Measurements from ENCODE around the gene APOBEC3F. TPM values are rescaled to one million over a fixed set of nuclear protein-coding genes. Genes with fewer than 3 reads are reported as not detected.
"Not testable (repeated sequence)": the region's sequence is repeated elsewhere in the genome, so short reads cannot be mapped to it uniquely, and the experiment has no call there.

APOBEC3F gene
- total RNA-seq, 2 experiments from 2014 or later: 20.7 to 25.0 TPM

DNA sequence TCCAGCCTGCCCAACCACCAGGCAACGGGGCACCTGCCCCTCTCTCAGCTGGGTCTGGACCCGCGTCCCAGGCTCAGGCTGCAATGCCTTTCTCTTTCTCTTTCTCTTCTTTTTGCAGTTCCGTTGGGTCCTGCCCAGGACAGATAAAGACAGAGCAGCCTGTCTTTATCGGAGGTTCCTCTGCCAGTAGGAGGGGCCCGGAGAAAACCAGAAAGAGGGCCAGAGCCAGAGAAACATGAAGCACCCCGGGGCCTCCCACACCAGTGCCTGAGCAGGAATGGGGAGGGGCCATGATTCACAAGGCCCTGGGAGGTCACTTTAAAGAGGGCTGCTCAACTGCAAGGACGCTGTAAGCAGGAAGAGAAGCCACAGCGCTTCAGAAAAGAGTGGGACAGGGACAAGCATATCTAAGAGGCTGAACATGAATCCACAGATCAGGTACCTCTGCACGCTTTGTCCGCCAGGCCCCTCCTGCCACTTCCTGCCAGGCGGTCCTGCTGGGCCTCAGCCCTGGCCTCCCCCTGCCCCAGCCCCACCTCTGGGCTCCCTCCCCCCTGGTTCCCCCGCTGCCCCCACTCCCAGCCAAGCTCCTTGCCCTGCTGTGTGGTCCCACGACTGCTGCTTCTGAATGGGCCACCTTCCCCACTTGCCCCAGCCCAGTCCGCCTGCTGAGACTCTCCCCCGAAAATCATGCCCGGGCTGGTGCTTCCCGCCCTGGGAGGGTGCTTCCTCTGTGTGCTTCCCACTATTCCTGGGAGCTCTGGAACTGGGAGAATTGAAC is 26.5 kb upstream of the APOBEC3F start, which contains the start of gene APOBEC3C:
APOBEC3C (plus strand) TSS at position 316 of the 781 bp plus-strand sequence; CDS start at position 422, 106 bp downstream.
- ATAC-seq: peak; percentile 97

GRCh38 chr22:39014723-39015121 is 25.9 kb upstream of the APOBEC3F start:
- H3K27me3 Mint-ChIP-seq; H3K9me3 Mint-ChIP-seq; intact Hi-C loops (cut with micrococcal nuclease): not testable (repeated sequence)
- CTCF ChIA-PET: interaction anchor here (1.2 to 1.6 kb wide), 2 partner anchors 9 to 145 kb away, joined by 4 to 6 read pairs; no protein-coding TSS in a partner anchor
- peak; percentile 36 for DNase-seq
- POLR2A ChIA-PET: interaction anchor here (0.7 to 1.4 kb wide), 3 partner anchors 10 to 305 kb away, joined by 3 read pairs; no protein-coding TSS in a partner anchor
- Mint-ChIP-seq H3K27ac (peak overlapping the region; percentile 97), H3K4me3 (peak overlapping the region; percentile 99), H3K4me1 (ENCODE audit: low read depth) (peaks cover 27% of the 10 kb centered on the region), H3K36me3 (ENCODE audit: low read depth) (peaks cover 18% of the 10 kb centered on the region)
- peak; percentile 31 for ATAC-seq

More for the DNA sequence above, 26.5 kb upstream of the APOBEC3F start, which contains the start of gene APOBEC3C:
- no peaks in the 10 kb centered on the region for H3K27me3 Mint-ChIP-seq
- peak within 1 kb of the TSS; percentile 97 for H3K27ac Mint-ChIP-seq
- peak within 1 kb of the TSS; percentile 99 for H3K4me3 Mint-ChIP-seq
- POLR2A ChIA-PET: interaction anchor here (0.7 to 1.4 kb wide), 2 partner anchors 11 to 23 kb away, joined by 3 read pairs; no protein-coding TSS in a partner anchor
- DNase-seq: peak; percentile 93
- no peak for TF ChIP-seq CTCF (IDR thresholded peaks at IDR 0.05)
- CTCF ChIA-PET: interaction anchor here (0.9 to 1.5 kb wide), 4 partner anchors 8 to 248 kb away, joined by 3 to 6 read pairs (median 4); no protein-coding TSS in a partner anchor
- intact Hi-C loops (cut with micrococcal nuclease): no loop called here
- peaks cover 27% of the 10 kb centered on the region for H3K4me1 Mint-ChIP-seq (ENCODE audit: low read depth)
- no peaks in the 10 kb centered on the region for H3K9me3 Mint-ChIP-seq
- H3K36me3 Mint-ChIP-seq (ENCODE audit: low read depth): peaks cover 18% of the 10 kb centered on the region

DNA sequence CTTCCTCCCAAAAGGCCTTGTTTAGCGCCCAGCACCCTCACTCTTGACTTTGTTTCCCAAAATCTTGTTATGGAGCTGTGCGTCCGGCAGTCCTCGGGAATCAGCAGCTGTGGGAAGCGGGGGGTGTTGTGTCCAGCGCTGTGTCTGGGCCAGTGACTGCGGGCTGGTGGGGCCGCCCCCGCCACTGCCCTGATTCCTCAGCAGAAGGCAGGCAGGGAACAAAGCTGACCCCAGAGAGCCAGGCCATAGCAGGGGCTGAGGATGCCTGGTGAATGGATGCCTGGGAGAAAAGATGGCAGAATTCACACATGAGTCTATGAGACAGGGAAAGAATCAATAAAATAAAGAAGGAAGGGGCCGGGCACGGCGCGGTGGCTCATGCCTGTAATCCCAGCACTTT is 24.1 kb upstream of the APOBEC3F start:
- H3K27ac Mint-ChIP-seq: peak overlapping the region; percentile 20
- H3K9me3 Mint-ChIP-seq: no peaks in the 10 kb centered on the region
- H3K36me3 Mint-ChIP-seq (ENCODE audit: low read depth): peaks cover 22% of the 10 kb centered on the region
- no peak for TF ChIP-seq CTCF (IDR thresholded peaks at IDR 0.05)
- DNase-seq: no peak
- no peak for ATAC-seq
- peaks cover 33% of the 10 kb centered on the region for H3K4me1 Mint-ChIP-seq (ENCODE audit: low read depth)
- CTCF ChIA-PET: no interaction called here
- POLR2A ChIA-PET: no interaction called here
- H3K27me3 Mint-ChIP-seq: no peaks in the 10 kb centered on the region
- peak overlapping the region; percentile 41 for H3K4me3 Mint-ChIP-seq
- intact Hi-C loops (cut with micrococcal nuclease): no loop called here

DNA sequence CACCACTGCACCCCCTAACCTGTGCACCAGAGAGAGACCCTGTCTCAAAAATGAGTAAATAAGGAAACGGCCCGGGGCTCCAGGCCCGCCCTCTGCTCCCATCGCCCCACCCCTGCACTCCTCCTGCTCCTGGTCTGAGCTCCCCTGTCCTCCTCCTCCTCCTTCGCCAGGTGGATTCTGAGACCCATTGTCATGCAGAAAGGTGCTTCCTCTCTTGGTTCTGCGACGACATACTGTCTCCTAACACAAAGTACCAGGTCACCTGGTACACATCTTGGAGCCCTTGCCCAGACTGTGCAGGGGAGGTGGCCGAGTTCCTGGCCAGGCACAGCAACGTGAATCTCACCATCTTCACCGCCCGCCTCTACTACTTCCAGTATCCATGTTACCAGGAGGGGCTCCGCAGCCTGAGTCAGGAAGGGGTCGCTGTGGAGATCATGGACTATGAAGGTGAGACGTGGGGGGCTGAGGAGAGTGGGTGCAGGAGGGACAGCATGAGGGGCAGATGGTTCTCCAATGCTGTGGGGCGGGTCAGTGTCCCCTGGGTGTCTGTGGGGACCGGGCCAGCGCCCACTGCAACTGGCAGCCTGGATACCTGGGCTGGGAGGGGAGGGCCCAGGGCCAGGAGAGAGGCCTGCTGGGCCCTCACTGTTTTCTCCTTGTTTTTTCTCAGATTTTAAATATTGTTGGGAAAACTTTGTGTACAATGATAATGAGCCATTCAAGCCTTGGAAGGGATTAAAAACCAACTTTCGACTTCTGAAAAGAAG is 22.9 kb upstream of the APOBEC3F start:
- no peak for ATAC-seq
- CTCF ChIA-PET: no interaction called here
- Mint-ChIP-seq H3K9me3 (no peaks in the 10 kb centered on the region), H3K36me3 (ENCODE audit: low read depth) (peaks cover 32% of the 10 kb centered on the region), H3K27ac (no peak overlapping the region), H3K4me1 (ENCODE audit: low read depth) (peaks cover 40% of the 10 kb centered on the region), H3K27me3 (no peaks in the 10 kb centered on the region), H3K4me3 (no peak overlapping the region)
- POLR2A ChIA-PET: no interaction called here
- TF ChIP-seq CTCF (IDR thresholded peaks at IDR 0.05): no peak
- no peak for DNase-seq
- intact Hi-C loops (cut with micrococcal nuclease): no loop called here

GRCh38 chr22:39020021-39020651 is 20.5 kb upstream of the APOBEC3F start:
- intact Hi-C loops (cut with micrococcal nuclease); ATAC-seq; H3K27me3 Mint-ChIP-seq; DNase-seq; H3K9me3 Mint-ChIP-seq: not testable (repeated sequence)
- H3K4me3 Mint-ChIP-seq: peak overlapping the region; percentile 96
- H3K36me3 Mint-ChIP-seq (ENCODE audit: low read depth): peaks cover 40% of the 10 kb centered on the region
- H3K27ac Mint-ChIP-seq: peak overlapping the region; percentile 95
- ChIA-PET CTCF (interaction anchor here (1.0 kb wide), 1 partner anchor 17 kb away, joined by 3 read pairs; no protein-coding TSS in a partner anchor), POLR2A (interaction anchor here (1.2 kb wide), 1 partner anchor 129 kb away, joined by 3 read pairs; no protein-coding TSS in a partner anchor)
- H3K4me1 Mint-ChIP-seq (ENCODE audit: low read depth): peaks cover 45% of the 10 kb centered on the region

Measured in activated CD8-positive, alpha-beta T cell treated with anti-CD3 and anti-CD28 coated beads for 36 hours (primary cell).